Activated naive CD4-positive, alpha-beta T cell treated with anti-CD3 and anti-CD28 coated beads, Interleukin-2, amount 50 U/mL, for 16 hours (primary cell): ENCODE results near the gene KLHDC4.
"Not testable (repeated sequence)": the region's sequence is repeated elsewhere in the genome, so short reads cannot be mapped to it uniquely, and the experiment has no call there.

ENCODE experiments used
- DNase-seq: peaks from one replicate; pipeline ENCODE4 v3.0.0-alpha.2; 2020

KLHDC4 gene

GRCh38 chr16:87696726-87697125, 69.1 kb downstream of the KLHDC4 start:
- DNase-seq: no peak

- DNase-seq: no peak
These were observed 70.3 kb downstream of the KLHDC4 start for GRCh38 chr16:87695534-87695933.

DNA sequence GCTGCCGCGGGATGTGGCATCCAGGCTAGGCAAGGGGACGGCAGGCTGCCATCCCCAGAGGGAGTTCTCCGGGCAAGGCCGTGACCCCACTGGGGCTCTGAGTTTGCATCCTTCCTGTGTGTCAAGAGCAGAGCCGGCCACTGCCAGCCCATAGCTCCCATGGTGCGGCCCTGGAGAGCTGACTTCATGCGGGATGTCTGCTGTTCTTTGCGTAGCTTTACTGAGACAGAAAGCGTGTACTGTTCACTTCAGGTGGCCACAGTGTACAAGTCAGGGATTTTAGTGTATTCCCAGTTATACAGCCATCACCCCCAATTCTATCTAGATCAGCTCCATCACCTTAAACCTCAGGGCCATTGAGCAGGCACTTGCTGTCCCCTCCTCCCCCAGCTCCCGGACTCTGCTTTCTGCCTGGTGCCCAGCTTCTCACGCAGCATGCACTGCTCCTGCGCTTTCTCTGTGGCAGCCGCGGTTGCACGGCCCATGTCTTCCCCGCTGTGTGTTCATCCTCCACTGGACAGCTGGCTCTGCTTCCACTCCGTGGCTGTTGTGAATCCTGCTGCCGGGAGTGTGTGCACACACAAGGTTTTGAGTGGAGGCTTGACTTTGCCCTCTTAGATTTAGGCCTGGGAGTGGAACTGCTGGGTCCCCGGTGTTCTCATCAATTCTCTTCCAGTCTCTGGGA, 71.2 kb downstream of the KLHDC4 start:
- no peak for DNase-seq

- DNase-seq: no peak
These were observed 72.0 kb downstream of the KLHDC4 start for GRCh38 chr16:87693827-87694226.

DNA sequence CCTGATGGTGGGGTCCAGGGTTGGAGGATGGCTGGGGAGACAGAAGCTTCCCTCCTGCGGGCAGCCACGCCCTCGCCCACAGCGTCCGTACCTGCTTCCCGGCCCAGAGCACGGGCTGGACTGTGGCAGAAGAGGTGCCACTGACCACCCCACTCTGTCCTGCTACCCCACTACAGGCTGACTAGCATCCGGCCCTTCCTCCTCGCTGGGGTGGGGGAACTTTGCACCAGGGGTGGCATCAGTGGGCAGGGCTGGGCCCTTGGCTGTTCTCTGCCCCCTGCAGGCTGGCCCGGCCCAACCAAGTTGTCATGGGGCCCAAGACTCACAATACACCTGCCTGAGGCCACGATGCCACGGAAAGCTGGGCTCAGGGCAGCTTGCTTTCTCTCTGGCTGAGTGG, 73.0 kb downstream of the KLHDC4 start:
- DNase-seq: no peak

DNA sequence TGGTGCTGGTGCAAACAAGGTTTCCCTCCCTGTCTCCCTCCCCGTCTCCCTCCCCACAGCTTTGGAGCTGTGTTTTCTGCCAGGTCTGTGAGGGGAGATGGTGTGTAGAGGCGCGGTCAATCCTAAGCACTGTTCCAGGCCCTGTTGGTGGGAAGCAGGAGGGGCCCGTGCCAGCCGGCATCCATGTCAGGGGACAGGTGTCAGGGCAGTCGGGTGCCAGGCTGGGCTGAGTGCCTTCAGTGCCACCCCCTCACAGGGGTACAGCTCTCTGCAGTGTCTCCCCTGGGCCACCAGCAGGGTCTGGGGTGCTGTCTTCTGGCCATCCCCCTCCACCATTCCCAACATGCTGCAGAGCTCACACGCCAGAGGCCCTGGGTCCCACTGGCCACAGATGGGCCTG, 73.6 kb downstream of the KLHDC4 start:
- no peak for DNase-seq

DNA sequence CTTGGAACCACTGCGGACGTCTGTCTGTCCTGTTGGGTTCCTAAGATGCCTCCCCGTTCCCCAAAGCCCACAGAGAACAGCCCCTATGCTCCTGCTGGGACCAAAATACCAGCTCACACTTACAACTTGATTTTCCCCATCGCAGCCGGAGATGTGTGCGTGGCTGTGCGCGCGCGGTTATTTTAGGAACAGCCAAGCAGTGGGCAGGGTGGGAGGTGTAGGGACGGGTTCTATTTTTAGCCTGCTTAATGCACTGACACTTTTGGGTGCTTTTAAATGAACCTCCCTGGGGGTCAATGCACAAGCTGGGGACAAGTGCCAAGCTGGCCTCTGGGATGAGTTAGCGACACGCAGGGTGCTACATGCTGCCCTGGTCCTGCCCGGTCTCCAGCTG, 74.1 kb downstream of the KLHDC4 start:
- DNase-seq: no peak

- DNase-seq: no peak
These were observed 74.7 kb downstream of the KLHDC4 start for GRCh38 chr16:87690911-87691685.

GRCh38 chr16:87689956-87690465, 75.8 kb downstream of the KLHDC4 start:
- no peak for DNase-seq

- DNase-seq: no peak
These were observed 76.6 kb downstream of the KLHDC4 start for GRCh38 chr16:87688876-87689815.

DNA sequence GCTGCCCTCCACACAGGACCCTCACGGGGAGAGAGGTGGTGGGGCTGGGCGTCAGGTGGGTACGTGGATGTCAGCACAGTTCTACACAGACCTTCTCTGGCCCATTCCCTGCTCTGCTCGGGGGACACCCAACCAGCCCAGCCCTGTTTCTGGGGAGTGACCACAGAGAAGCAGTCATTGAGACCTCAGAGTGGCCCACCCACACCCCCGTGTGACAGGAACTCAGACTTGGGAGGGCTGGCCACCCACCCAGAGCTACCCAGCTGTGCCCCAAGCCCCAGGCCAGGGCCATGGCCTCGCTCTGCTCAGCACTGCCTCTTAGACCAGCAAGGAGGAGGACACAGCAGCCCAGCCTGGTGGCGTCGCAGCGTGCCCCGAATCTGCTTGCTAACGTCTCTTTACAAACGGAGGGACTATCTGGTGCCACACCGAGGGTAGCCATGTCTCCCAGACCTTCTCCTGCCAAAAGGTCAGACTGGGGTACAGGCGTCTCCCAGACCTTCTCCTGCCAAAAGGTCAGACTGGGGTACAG, 77.7 kb downstream of the KLHDC4 start:
- DNase-seq: no peak

- no peak for DNase-seq
These were observed 78.5 kb downstream of the KLHDC4 start for GRCh38 chr16:87687126-87687910.

GRCh38 chr16:87686697-87687096, 79.1 kb downstream of the KLHDC4 start:
- DNase-seq: no peak

- DNase-seq: no peak
These were observed 80.0 kb downstream of the KLHDC4 start for GRCh38 chr16:87685766-87686165.

- DNase-seq: no peak
These were observed 80.4 kb downstream of the KLHDC4 start for GRCh38 chr16:87685405-87685755.

DNA sequence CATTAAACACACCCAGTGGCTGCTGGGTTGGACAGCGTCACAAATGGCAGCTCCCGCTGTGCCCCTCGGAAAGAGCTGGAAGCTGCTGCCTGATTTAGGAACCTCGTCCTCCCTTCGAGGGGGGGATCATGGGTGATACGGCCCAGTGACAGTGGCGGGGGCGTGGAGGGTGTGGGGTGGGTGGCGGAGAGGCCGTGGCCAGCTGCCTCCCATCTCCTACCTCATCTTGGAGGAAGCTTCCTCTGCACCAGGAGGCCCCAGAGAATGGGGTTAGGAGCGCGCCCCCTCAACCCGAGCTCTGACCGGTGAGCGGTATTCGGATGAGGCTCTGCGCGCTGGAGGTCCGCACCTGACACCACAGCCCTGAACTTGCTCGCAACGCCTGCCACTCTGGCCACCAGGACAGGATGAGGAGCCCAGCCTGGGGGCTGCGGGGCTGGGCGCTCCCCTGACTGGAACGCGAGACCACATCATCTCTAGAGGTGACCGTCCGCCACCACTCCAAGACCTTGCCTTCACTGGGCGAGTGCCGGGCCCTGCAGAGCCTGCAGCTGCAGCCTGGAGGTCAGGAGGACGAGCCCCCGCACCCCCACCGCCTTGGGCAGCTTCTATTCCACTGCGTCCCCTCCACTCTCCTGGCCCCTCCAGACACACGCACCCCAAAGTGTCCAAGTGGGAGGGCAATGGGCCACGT, 80.9 kb downstream of the KLHDC4 start:
- no peak for DNase-seq

DNA sequence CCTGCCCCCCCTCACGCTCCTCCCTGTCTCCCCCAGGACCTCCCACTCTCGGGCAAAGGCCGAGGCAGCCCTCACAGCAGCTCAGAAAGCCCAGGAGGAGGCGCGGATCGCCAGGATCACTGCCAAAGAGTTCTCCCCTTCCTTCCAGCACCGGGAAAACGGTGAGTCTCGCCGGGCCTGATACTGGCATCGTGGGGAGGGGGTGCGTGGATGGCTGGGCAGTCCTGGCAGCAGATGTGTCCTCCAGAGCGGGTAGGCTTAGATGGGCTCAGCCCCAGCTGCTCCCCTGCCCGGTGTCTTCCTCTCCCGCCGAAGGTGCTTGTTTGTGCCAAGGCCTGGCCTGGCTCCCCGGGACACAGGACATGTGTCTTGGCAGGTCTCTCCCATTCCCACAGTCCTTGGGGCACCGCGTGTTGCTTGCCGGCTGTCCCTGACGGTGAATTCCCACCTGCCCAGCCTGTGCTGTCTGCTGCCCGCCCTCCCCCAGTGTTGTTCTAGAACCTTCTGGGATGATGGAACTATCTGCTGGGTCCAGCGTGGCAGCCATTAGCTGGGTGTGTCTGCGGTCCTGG, 81.6 kb downstream of the KLHDC4 start:
- no peak for DNase-seq

GRCh38 chr16:87682852-87683399, 82.9 kb downstream of the KLHDC4 start:
- DNase-seq: no peak

DNA sequence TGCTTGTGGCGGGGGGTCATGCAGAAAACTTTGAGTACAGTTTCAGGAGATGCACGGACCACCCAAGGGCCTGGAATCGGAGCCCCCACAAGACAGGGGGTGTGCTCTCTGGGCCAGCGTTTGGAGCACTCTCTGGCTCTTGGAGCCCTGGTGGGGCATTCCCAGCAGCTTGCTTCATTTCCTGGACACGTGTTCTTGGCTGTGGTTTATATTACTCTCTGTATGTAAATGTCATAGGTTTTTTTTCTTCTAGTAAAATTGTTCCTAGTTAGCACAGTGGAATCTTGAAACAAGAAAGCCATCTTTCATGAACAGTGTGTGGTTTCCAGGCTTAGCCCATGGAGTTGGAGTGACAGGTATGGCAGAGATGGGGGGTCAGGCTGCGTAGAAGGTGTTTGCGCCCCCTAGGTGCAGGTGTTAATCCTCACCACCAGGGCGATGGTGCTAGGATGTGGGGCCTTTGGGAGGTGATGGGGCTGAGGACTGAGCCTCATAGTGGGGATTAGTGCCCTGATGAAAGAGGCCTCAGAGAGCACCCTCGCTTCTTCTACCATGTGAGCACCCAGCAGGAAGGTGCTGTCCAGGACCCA, 83.7 kb downstream of the KLHDC4 start:
- no peak for DNase-seq

DNA sequence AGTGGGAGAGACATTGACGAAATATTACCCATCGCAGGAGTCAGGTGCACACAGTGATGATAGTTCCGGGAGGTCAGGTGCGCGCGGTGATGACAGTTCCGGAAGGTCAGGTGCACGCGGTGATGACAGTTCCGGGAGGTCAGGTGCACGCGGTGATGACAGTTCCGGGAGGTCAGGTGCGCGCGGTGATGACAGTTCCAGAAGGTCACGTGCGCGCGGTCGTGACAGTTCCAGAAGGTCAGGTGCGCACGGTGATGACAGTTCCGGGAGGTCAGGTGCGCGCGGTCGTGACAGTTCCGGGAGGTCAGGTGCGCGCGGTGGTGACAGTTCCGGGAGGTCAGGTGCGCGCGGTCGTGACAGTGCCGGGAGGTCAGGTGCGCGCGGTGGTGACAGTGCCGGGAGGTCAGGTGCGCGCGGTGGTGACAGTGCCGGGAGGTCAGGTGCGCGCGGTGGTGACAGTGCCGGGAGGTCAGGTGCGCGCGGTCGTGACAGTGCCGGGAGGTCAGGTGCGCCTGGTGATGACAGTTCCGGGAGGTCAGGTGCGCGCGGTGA, 84.7 kb downstream of the KLHDC4 start:
- DNase-seq: not testable (repeated sequence)
